Activated CD8-positive, alpha-beta memory T cell treated with anti-CD3 and anti-CD28 coated beads, Interleukin-2, amount 50 U/mL, for 1 hour (primary cell): ENCODE data around the gene NFATC3.
"Not testable (repeated sequence)": the region's sequence is repeated elsewhere in the genome, so short reads cannot be mapped to it uniquely, and the experiment has no call there.

ENCODE experiments used
- DNase-seq: peaks from one replicate; pipeline ENCODE4 v3.0.0-alpha.2; 2020; ENCODE audit errors: extremely low read depth

The NFATC3 gene

DNA sequence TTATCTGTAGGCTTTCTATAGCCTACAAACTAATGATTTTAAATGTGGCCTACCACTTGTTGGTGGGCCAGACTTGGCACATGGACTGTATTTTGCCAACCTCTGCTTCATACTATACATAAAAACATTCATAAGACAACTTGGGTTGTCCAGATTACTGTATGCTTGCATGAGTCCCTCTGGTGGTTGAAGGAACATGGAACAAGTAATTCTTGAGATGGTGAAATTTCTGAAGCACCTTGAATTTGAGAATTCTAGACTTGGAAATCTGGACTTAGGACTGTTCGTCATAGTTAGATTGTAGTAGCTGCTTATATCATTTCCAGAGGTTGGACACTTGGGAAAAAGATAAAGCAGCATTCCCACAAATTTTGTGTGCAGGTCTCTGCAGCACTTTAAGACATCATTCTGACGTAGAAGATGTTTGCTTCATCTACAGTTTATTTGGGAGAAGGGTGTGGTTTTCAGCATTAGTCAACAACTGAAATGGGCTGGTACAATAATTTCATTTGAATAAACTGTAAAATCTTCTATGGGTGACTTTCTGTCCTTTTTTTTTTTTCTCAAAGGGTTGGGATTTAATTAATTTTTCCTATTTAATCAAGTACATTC lies 31.2 kb downstream of the NFATC3 start:
- no peak for DNase-seq

DNA sequence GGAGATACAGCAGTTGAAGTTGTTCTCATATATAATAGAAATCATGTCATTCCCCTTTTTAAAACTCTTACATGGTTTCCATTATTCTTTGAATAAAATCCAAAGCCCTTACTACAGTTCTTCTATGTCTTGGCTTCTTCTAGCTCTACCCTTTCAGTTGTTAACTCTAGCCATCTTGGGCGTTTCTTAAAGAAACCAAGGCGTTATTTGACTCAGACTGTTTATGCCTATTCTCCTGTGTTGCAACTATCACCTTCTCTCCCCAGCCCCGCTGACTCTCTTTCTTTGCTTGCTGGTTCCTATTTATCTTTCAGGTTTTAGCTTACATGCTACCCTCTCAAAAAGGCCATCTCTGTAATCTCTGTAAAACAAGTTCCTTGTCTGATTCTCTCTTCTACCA lies 32.7 kb downstream of the NFATC3 start:
- no peak for DNase-seq

DNA sequence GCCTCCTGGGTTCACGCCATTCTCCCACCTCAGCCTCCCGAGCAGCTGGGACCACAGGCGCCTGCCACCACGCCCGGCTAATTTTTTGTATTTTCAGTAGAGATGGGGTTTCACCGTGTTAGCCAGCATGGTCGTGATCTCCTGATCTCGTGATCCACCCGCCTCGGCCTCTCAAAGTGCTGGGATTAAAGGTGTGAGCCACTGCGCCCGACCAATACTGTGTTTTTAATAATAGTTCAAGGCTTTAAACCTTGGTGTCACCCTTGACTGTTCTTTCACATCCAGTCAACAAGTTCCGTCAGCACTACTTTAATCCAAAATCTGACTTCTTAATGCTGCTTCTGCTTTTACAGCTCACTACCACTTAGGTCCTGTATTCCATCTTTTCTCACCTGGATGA lies 33.8 kb downstream of the NFATC3 start:
- DNase-seq: not testable (repeated sequence)

DNA sequence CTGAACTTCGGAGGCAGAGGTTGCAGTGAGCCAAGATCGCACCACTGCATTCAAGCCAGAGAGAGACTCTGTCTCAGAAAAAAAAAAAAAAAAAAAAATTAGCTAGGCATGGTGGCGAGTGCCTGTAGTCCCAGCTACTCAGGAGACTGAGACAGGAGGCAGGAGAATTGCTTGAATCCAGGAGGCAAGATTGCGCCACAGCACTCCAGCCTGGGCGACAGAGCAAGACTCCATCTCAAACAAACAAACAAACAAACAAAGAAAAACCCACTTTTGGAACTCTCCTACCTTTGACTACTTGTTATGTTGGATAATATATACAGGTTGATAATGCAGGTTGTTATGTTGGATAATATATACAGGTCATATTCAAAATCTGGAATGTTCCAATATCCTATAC lies 35.3 kb downstream of the NFATC3 start:
- DNase-seq: not testable (repeated sequence)

DNA sequence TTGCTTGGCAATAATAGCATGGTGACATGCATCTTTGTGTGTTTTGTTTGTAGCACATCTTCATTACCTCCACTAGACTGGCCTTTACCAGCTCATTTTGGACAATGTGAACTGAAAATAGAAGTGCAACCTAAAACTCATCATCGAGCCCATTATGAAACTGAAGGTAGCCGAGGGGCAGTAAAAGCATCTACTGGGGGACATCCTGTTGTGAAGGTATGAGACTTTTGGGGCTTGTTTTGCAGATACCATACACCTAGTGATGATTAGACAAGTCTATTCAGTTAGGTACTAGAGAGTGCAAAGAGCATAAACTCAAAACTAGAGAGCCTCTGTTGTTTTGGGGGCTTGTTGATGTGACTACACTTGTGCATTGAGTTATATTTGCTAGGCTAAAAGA lies 41.2 kb downstream of the NFATC3 start:
- no peak for DNase-seq

DNA sequence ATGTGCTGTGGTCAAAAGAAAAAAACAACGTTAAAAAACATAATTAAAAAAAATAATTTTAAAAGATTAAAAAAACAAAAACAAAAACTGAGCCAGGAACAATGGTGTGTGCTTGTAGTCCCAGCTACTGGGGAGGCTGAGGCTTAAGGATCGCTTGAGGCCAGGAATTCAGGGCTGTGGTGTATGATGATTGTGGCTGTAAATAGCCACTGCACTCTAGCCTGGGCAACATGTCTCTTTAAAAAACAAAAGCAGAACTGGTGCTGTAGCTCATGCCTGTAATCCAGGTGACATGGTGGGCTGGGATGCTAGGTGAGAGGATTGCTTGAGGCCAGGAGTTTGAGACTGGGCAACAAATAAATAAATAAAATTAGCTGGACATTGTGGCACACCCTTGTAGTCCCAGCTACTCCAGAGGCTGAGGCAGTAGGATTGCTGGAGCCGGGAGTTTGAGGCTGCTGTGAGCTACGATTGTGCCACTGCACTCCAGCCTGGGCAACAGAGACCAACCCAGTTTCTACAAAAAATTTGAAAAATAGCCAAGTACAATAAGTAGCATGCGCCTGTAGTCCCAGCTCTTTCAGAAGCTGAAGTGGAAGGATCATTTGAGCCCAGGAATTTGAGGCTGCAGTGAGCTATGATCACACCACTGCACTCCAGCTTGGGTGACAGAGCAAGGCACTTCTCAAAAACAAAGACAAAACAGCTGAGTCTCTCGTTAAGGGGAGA lies 43.6 kb downstream of the NFATC3 start:
- no peak for DNase-seq

DNA sequence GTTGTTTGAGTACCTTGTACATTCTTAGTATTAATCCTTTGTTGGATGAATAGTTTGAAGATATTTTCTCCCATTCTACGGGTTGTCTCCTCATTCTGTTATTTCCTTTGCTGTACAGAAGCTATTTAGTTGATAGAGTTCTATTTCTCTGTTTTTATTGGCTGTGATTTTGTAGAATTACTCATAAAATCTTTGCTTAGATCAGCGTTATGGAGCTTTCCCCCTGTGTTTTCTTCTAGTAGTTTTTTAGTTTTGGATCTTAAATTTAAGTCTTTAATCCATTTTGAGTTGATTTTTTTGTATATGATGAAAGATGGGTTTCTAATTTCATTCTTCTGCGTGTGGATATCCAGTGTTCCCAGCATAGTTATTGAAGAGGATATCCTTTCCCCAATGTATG lies 45.4 kb downstream of the NFATC3 start:
- no peak for DNase-seq

DNA sequence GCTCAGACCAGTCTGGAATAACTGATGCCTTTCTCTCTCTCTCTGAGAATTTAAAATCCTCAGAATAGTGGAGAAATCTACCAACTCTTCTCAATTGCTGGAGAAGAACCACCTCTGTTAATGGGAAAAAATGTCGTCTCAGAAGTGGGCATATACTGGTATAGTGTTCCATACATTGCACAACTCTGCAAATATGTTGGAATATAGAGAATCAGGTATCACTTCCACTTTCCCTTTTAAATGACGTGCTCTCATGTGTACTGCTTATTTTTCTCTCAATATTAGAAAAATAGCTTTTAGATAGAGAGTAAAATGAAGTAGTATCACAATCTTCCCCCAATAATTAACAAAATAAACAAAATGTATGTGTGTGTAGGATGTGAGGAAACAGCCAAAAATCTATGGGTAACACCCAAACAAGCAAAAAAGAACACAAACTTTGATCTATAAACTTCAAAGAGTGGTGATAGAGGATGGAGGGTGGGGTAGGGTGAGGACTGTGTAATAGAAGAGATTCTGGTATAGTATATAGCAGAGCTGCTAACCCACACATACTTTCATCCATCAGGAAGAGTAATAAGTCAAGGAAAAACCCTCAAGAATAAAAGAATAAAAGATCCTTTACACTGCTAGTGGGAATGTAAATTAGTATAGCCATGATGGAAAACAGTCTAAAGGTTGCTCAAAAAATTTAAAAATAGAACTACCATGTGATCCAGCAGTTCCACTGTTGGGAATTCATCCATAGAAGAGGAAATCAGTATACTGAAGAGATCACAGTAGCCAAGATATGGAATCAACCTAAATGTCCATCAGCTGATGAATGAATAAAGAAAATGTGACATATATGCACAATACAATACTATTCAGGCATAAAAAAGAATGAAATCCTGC lies 46.9 kb downstream of the NFATC3 start:
- no peak for DNase-seq

DNA sequence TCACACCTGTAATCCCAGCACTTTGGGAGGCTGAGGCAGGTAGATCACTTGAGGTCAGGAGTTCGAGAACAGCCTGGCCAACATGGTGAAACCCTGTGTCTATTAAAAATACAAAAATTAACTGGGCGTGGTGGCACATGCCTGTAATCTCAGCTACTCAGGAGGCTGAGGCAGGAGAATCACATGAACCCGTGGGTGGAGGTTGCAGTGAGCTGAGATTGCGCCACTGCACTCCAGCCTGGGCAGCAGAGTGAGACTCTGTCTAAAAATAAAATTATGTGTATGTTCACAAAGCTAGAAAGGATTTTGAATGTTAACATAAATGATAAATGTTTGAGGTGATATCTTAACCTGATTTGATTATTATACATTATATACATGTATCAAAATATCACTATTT lies 47.8 kb downstream of the NFATC3 start:
- DNase-seq: not testable (repeated sequence)

DNA sequence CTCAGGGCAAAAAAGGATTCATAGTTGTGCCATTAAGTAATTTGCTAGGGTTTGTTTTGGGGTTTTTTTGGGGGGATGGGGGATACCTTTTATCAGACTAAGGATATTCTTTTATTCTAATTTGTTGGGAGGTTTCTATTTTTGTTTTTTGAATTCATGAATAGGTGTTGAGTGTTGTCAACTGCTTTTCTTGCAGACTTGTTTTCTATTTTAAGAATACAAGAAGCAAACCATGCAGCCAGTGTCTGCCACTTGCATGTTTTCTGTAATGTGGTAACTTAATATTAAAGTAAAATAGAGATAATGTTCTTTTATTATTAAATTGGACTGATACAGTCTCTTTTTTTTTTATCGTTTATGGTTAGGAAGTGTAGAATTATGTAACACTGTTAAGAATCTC lies 49.5 kb downstream of the NFATC3 start:
- DNase-seq: no peak

DNA sequence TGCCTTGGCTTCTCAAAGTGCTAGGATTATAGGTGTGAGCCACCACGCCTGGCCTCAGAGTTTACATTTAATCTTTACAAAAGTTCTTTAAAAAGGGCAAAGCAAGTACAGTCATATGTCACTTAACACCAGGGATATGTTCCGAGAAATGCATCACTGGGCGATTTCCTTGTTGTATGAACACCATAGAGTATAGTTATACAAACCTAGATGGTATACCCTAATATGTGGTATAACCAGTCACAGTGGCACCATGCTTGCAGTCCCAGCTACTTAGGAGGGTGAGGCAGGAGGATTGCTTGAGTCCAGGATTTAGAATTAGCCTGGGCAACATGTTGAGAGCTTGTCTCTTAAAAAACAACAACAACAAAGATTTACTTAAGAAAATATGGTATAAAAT lies 51.3 kb downstream of the NFATC3 start:
- DNase-seq: no peak

DNA sequence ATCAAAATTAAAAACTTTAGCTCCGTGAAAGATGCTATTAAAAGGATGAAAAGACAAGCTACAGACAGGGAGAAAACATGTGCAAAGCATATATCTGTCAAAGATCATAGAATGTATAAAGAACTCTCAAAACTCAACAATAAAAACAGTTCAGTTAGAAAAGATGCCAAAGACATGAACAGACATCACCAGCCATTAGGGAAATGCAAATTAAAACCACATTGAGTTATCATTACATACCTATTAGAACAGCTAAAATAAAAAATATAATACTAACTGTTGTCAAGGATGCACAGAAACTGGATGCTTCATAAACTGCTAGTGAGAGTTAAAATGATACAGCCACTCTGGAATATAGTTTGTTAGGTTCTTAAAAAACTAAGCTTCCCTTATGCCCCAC lies 58.8 kb downstream of the NFATC3 start:
- no peak for DNase-seq

DNA sequence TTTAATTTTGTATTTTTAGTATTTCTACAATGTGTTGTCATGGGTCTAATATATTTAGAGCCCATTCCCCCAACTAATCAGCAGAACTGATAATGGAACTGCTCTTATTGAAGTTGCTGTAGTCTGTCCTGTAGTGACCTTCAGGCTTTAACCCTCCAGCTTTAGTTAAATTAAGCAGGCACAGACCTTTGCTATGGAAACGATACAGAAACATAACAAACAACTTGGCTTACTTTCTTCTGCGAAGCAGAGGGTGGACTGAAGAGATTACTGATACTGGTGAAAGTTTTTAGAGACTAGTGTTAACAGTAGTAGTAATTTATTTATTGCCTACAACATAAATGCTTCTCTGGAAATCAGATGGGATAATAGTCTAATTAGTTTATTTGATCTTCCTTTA lies 61.4 kb downstream of the NFATC3 start:
- DNase-seq: no peak

DNA sequence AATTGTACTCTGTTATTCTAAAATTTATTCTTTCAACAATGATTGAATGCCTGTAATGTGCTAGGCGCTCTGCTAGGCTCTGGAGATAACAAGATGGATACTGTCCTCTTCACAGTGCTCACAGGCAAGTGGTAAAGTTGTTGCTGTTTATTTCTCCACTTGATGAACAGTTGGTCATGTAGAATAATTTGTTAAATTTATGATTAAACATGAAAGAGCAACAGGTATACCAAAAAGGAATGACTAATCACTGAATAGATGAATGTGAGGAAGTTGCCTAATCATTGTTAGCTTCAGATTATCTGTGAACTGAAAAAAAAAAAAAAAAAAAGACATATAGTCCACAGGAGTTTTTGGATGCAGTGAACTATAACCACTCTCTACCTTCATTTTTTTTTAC lies 62.3 kb downstream of the NFATC3 start:
- DNase-seq: no peak

DNA sequence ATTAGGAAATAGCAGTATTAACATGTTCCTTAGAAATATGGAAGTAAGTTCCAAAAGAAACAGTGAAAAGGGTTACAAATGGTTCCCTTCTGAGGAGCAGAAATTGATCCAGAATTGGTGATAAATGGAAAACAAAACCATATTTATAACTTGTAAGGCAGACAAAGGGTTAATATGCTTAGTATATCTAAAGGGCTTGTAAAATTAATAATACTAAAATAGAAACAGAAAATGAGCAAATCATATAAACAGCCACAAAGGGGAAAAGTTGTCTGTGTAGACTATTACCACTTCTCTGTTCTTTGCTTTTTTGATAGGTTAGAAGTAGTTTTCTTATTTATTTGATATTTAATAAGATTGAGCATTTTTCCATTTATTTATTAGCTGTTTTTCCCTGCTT lies 64.4 kb downstream of the NFATC3 start:
- DNase-seq: no peak

DNA sequence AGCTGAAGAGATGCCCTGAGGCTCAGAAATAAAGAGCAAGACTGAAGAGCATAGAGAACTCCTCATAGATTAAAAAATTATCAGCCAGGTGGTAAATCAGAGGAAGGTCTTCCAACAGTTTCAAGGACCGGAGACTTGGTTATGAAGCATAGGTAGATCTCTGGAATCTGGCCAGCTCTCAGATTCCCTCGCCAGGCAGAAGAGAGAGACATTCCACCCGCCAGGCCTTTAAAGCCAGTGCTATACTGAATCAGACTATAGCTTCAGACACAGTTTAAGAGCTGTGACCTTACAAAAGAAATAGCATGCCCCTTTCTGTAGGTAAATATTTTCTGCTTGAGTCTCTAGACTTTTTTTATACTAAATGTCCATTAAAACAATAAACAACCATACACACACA lies 70.3 kb downstream of the NFATC3 start:
- DNase-seq: no peak

DNA sequence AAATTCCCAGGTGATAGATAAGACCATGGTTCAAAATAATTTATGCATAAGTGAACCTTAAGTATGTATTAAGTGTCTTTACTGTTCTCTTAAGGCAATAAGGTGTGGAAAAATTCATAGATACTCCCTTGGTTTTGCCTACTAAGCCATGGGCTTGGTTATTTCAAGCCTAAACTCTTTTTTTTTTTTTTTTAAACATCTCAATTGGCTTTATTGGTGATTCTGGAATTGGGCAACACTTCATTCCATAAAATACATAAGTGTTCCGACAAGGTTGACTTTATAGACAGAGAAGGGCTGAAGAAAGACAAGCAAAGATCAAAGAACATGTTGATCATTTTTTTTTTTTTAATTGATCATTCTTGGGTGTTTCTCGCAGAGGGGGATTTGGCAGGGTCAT lies 77.2 kb downstream of the NFATC3 start:
- DNase-seq: no peak

DNA sequence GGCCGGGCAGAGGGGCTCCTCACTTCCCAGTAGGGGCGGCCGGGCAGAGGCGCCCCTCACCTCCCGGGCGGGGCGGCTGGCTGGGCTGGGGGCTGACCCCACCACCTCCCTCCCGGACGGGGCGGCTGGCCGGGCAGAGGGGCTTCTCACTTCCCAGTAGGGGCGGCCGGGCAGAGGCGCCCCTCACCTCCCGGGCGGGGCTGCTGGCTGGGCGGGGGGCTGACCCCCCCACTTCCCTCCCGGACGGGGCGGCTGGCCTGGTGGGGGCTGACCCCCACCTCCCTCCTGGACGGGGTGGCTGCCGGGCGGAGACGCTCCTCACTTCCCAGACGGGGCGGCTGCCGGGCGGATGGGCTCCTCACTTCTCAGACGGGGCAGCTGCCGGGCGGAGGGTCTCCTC lies 78.1 kb downstream of the NFATC3 start:
- not testable (repeated sequence) for DNase-seq

DNA sequence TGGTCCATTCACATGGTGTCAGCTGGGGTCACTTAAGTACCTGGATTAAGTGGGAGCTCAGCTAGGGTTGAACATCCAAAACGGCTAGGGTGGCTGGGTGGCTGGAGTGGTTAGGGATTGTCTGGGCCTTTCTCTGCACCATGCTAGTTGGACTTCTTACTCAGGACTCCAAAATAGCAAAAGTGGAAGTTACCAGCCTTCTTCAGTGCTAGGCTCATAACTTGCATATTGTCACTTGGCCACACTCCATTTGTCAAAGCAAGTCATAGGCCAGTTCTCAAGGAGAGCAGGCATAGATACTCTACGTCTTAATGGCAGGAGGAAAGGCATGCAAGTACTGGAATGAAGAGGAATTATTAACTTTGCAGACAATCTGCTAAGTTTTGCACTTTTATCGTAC lies 81.1 kb downstream of the NFATC3 start:
- DNase-seq: no peak

DNA sequence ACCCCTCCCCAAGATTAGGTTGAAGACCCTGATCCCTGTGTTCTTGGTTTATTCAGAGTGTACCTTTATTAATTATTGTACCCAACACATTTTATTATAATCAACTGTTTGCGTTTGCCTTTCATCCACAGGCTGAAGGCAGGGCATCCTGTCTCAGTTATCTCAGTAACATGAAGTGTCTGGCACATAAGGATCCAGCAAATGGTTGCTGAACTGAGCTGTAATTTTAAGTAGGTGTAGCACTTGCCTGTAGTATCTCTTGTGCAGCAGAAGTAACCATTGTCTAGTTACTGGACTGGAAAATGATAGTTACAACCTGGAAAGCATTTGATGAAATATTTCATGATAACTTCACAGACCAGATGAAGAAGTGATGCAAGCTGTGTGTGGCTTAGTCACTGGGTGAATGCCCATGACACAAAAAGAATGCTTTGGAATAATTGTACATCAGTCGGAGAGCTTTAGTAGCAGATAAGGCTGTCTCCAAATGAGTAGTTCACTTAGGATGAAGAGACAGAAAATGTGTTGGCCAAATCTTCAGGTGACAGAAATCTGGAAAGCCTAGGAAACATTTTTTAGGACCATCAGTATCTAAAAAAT lies 94.1 kb downstream of the NFATC3 start:
- DNase-seq: no peak

DNA sequence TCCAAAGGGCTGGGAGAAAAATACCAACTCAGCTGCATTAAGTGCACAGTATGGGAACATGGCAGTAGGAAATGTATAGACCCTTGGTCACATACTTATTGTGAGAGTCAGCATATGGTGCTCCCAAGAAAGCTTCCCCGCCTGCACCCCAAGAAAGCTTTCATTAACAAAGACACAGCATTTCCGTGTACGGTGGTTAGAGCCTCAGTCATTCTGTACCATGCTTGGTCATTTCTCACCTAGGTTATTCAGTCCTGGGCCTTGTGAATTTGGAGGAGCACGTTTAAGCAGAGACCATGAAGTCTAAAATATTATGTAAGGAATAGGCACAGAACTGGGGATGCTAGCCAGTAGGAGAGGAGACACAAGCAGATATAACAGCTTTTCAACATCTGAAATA lies 94.7 kb downstream of the NFATC3 start:
- no peak for DNase-seq

DNA sequence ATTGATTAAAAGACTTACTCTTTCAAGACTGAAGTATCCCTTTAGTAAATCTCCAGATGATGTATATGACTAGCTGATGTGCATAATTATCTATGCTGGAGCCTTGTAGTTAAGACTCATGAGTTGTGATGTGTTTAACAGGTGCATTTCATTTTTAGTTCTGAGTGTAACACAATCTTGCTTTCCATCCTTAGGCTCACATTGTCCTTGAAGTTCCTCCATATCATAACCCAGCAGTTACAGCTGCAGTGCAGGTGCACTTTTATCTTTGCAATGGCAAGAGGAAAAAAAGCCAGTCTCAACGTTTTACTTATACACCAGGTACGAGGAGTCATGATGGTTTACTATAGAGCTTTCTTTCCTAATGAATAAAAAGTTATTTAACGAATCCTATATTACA lies 97.9 kb downstream of the NFATC3 start:
- DNase-seq: no peak
